WTC11 (cell line): Measurements from ENCODE around the gene TEKT2.

Experiments used
- TF ChIP-seq, protein P1 (sequence below): fragments of 200-600 bp; IDR thresholded peaks from 2 replicates; pipeline ENCODE4 v1.8.0; 2022; ENCODE audit warnings: antibody characterized with exemption
- TF ChIP-seq, protein P2 (sequence below): sonication (generic); formaldehyde crosslinking; IDR thresholded peaks from 2 replicates; pipeline ENCODE4 v1.8.0; 2023; ENCODE audit warnings: mild to moderate bottlenecking, missing genetic modification reagents
- TF ChIP-seq, protein P3 (sequence below): sonication (generic); formaldehyde crosslinking; IDR thresholded peaks from 2 replicates; pipeline ENCODE4 v1.8.1; 2022; ENCODE audit warnings: low read depth, mild to moderate bottlenecking, moderate library complexity, missing genetic modification reagents, borderline replicate concordance
- TF ChIP-seq, protein P4 (sequence below): sonication (generic); formaldehyde crosslinking; IDR thresholded peaks from 2 replicates; pipeline ENCODE4 v1.8.0; 2022; ENCODE audit warnings: mild to moderate bottlenecking, missing genetic modification reagents
- TF ChIP-seq, protein P5 (sequence below): sonication (generic); formaldehyde crosslinking; conservative IDR thresholded peaks from 2 replicates; pipeline ENCODE4 v1.8.1; 2022; ENCODE audit warnings: mild to moderate bottlenecking, missing genetic modification reagents

DNA sequence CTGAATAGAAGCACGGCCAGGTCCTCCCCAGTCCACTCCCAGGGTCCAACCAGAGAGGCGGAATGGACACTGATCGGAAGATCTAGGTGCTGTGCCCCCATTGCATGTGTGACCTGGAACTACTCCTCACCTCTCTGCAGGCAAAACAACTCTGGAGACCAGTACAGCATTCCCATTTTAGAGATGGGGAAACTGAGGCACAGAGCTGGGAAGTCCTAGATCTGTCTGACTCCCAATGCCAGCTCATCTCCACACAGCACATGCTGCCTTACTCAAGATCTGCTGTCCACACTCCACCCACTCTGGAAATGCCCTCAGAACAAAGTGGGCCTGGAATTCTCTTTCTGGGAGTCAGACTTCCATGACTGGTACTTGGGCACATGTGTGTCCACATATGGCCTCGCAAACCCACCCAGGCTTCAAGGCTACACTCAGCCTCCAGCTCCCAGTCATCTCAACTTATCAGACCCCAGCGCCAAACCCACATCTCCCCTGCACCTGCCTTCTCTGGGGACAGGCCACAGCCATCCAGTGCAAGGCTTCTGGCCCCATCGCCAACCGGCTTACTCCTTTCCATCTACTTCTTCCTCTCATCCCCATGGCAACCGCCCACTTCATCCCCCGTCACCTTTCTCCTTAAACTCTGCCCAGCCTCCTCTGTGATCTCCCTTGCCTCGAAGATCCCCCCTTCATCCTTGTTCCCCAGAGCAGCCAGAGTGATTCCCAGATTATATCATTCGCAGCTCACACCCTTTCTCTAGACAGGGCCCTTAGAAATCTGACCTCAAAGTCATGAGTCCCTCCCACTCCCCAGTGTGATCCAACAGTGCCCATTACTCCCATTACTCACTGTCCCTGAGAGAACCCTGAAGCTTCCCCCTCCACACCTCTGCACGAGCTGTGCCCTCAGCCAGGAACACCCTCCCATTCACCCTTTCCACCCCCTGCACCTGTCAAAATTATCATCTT lies 38.5 kb downstream of the TEKT2 start:
- TF ChIP-seq, protein P1, sequence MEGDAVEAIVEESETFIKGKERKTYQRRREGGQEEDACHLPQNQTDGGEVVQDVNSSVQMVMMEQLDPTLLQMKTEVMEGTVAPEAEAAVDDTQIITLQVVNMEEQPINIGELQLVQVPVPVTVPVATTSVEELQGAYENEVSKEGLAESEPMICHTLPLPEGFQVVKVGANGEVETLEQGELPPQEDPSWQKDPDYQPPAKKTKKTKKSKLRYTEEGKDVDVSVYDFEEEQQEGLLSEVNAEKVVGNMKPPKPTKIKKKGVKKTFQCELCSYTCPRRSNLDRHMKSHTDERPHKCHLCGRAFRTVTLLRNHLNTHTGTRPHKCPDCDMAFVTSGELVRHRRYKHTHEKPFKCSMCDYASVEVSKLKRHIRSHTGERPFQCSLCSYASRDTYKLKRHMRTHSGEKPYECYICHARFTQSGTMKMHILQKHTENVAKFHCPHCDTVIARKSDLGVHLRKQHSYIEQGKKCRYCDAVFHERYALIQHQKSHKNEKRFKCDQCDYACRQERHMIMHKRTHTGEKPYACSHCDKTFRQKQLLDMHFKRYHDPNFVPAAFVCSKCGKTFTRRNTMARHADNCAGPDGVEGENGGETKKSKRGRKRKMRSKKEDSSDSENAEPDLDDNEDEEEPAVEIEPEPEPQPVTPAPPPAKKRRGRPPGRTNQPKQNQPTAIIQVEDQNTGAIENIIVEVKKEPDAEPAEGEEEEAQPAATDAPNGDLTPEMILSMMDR = no peak
- TF ChIP-seq, protein P2, sequence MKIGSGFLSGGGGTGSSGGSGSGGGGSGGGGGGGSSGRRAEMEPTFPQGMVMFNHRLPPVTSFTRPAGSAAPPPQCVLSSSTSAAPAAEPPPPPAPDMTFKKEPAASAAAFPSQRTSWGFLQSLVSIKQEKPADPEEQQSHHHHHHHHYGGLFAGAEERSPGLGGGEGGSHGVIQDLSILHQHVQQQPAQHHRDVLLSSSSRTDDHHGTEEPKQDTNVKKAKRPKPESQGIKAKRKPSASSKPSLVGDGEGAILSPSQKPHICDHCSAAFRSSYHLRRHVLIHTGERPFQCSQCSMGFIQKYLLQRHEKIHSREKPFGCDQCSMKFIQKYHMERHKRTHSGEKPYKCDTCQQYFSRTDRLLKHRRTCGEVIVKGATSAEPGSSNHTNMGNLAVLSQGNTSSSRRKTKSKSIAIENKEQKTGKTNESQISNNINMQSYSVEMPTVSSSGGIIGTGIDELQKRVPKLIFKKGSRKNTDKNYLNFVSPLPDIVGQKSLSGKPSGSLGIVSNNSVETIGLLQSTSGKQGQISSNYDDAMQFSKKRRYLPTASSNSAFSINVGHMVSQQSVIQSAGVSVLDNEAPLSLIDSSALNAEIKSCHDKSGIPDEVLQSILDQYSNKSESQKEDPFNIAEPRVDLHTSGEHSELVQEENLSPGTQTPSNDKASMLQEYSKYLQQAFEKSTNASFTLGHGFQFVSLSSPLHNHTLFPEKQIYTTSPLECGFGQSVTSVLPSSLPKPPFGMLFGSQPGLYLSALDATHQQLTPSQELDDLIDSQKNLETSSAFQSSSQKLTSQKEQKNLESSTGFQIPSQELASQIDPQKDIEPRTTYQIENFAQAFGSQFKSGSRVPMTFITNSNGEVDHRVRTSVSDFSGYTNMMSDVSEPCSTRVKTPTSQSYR = no peak
- TF ChIP-seq, protein P3, sequence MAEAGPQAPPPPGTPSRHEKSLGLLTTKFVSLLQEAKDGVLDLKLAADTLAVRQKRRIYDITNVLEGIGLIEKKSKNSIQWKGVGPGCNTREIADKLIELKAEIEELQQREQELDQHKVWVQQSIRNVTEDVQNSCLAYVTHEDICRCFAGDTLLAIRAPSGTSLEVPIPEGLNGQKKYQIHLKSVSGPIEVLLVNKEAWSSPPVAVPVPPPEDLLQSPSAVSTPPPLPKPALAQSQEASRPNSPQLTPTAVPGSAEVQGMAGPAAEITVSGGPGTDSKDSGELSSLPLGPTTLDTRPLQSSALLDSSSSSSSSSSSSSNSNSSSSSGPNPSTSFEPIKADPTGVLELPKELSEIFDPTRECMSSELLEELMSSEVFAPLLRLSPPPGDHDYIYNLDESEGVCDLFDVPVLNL = no peak
- TF ChIP-seq, protein P4, sequence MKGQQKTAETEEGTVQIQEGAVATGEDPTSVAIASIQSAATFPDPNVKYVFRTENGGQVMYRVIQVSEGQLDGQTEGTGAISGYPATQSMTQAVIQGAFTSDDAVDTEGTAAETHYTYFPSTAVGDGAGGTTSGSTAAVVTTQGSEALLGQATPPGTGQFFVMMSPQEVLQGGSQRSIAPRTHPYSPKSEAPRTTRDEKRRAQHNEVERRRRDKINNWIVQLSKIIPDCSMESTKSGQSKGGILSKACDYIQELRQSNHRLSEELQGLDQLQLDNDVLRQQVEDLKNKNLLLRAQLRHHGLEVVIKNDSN (CRISPR knock-in tag) = no peak
- TF ChIP-seq, protein P5, sequence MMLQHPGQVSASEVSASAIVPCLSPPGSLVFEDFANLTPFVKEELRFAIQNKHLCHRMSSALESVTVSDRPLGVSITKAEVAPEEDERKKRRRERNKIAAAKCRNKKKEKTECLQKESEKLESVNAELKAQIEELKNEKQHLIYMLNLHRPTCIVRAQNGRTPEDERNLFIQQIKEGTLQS (CRISPR knock-in tag) = no peak
